NT2/D1 (cell line): ENCODE data around the gene SORBS1.

Experiments
- DNase-seq: peaks from one replicate; pipeline ENCODE4 v3.0.0-alpha.2; 2011; ENCODE audit warnings: low read depth, low spot score
- H3K27me3 ChIP-seq: 2 replicates; pipeline ENCODE4 v1.6.0; 2011; ENCODE audit warnings: mild to moderate bottlenecking; ENCODE audit not compliant: insufficient read length, insufficient read depth
- H3K36me3 ChIP-seq: 2 replicates; pipeline ENCODE4 v1.6.1; 2011; ENCODE audit warnings: mild to moderate bottlenecking, low read length, mixed read lengths; ENCODE audit not compliant: insufficient read depth, insufficient read length
- H3K4me1 ChIP-seq: 2 replicates; pipeline ENCODE4 v1.5.1; 2011; ENCODE audit not compliant: insufficient read depth, insufficient read length
- H3K4me3 ChIP-seq: 2 replicates; pipeline ENCODE4 v1.5.1; 2011; ENCODE audit warnings: low read depth; ENCODE audit not compliant: insufficient read length
- H3K9ac ChIP-seq: 2 replicates; pipeline ENCODE4 v1.6.0; 2011; ENCODE audit warnings: low read depth; ENCODE audit not compliant: insufficient read length
- H3K9me3 ChIP-seq: 2 replicates; pipeline ENCODE4 v1.5.1; 2011; ENCODE audit warnings: mild to moderate bottlenecking, low read length; ENCODE audit not compliant: insufficient read depth
- SUZ12 ChIP-seq: IDR thresholded peaks from 2 replicates; pipeline ENCODE4 v1.6.1; 2011; ENCODE audit not compliant: insufficient read length, insufficient read depth; ENCODE audit errors: extremely low read depth
- YY1 ChIP-seq: IDR thresholded peaks from 2 replicates; pipeline ENCODE4 v1.6.1; 2011; ENCODE audit not compliant: insufficient read length, insufficient read depth
- ZNF274 ChIP-seq: IDR thresholded peaks from 2 replicates; pipeline ENCODE4 v1.6.1; 2011; ENCODE audit warnings: mild to moderate bottlenecking, low read depth, low read length

Gene SORBS1

GRCh38 chr10:95411635-95412034, 149.5 kb downstream of the SORBS1 start:
- no peaks in the 10 kb centered on the region for H3K9me3 ChIP-seq
- no peaks in the 10 kb centered on the region for H3K4me1 ChIP-seq
- no peak for DNase-seq
- H3K4me3 ChIP-seq: no peak overlapping the region
- no peak overlapping the region for H3K9ac ChIP-seq
- H3K36me3 ChIP-seq: no peaks in the 10 kb centered on the region
- no peaks in the 10 kb centered on the region for H3K27me3 ChIP-seq
- no peak for TF ChIP-seq YY1
- no peak for TF ChIP-seq ZNF274

DNA sequence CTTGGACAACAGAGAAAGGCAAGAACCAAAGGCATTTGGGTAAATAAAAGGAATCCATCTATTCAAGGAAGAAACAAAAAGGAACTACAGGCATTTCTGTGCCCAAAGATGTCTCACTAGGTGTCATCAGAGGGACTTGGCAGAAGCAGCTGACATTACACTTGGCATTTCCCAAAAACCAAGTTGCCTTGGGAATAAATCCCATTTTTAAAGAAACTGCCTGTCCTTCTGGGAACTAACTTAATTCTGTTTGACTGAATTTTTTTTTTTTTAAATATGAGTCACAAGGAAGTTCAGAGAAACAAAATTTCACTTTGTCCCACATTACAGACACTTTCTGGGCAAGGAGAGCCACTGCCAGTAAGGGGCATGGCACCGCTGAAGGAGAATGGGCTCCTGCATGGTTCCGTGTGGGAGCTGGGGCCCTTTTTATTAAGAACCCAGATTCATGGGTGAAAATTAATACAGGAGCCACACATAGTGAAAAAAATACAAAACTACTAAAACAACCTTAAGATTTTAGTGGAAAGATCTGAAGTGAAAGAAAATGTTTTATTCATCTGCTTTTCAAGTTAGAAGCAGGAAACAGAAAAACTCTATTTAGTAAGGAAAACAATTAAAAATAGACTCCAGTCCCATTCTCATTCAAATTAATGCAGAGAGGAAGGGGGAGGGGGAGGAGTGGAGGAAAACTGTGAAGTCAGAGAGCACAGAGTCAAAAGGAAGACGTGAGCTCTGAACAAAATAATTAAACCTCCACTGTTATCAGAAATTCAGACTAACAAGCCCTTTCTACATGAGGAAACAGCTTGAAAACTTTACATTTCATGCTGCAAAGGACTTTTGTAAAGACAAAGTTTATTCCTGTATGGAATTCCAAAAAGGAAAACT, 151.9 kb downstream of the SORBS1 start:
- TF ChIP-seq YY1 (no peak), SUZ12 (no peak), ZNF274 (no peak)
- no peaks in the 10 kb centered on the region for H3K4me1 ChIP-seq
- no peaks in the 10 kb centered on the region for H3K9me3 ChIP-seq
- no peak overlapping the region for H3K9ac ChIP-seq
- no peak overlapping the region for H3K4me3 ChIP-seq
- DNase-seq: peak; percentile 18
- no peaks in the 10 kb centered on the region for H3K27me3 ChIP-seq
- peaks cover 6% of the 10 kb centered on the region for H3K36me3 ChIP-seq

DNA sequence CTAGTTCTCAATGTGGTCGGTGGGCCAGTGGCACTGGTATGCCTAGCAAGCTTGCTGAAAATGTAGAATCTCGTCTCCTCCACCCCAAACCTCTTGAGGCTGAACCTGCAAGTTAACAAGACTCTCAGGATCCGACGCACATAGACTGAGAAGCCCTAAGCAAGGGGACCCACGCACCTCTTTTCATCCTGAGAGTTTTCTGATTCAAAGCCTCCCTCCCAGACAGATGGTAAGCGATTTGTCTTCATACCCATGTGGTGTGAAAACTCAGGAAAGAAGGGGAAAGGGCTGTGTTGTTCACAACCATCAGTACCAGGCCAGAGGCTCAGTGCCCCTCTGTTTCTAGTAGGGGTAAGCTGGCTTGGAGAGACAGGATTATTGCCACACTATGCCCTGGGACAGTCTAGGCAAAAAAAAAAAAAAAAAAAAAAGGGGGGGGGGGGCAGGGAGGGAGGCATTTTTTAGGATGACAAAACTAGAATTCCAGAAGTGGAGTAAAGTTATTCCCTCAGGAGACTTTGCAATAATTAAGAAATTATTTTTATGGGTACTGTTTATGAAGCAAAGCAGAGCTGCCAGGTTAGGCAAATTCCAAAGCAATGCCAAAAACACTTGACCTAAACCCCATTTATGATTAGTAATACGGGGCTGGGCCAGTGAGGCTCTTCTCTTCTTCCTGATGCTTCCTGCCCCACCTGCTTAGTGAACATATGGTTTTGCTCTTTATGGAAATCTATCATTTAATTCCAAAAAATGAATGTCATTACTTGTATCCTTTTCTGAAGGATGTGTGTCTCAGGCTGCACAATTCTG, 152.8 kb downstream of the SORBS1 start:
- H3K27me3 ChIP-seq: no peaks in the 10 kb centered on the region
- H3K36me3 ChIP-seq: peaks cover 6% of the 10 kb centered on the region
- H3K9ac ChIP-seq: no peak overlapping the region
- DNase-seq: no peak
- H3K4me1 ChIP-seq: no peaks in the 10 kb centered on the region
- TF ChIP-seq SUZ12: no peak
- TF ChIP-seq ZNF274: no peak
- TF ChIP-seq YY1: no peak
- no peak overlapping the region for H3K4me3 ChIP-seq
- no peaks in the 10 kb centered on the region for H3K9me3 ChIP-seq

DNA sequence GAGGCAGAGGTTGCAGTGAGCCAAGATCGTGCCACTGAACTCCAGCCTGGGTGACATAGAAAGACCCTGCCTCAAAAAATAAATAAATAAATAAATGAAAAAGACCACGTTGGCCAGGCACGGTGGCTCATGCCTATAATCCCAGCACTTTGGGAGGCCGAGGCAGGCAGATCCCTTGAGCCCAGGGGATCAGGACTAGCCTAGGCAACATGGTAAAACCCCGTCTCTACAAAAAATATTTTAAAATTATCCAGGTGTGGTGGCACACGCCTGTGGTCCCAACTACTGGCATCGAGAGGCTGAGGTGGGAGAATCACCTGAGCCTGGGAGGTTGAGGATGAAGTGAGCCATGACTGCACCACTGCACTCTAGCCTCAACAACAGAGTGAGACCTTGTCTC, 153.6 kb downstream of the SORBS1 start:
- no peak overlapping the region for H3K9ac ChIP-seq
- peaks cover 6% of the 10 kb centered on the region for H3K36me3 ChIP-seq
- TF ChIP-seq ZNF274: no peak
- TF ChIP-seq YY1: no peak
- TF ChIP-seq SUZ12: no peak
- no peak overlapping the region for H3K4me3 ChIP-seq
- H3K9me3 ChIP-seq: no peaks in the 10 kb centered on the region
- no peak for DNase-seq
- H3K27me3 ChIP-seq: no peaks in the 10 kb centered on the region
- no peaks in the 10 kb centered on the region for H3K4me1 ChIP-seq

DNA sequence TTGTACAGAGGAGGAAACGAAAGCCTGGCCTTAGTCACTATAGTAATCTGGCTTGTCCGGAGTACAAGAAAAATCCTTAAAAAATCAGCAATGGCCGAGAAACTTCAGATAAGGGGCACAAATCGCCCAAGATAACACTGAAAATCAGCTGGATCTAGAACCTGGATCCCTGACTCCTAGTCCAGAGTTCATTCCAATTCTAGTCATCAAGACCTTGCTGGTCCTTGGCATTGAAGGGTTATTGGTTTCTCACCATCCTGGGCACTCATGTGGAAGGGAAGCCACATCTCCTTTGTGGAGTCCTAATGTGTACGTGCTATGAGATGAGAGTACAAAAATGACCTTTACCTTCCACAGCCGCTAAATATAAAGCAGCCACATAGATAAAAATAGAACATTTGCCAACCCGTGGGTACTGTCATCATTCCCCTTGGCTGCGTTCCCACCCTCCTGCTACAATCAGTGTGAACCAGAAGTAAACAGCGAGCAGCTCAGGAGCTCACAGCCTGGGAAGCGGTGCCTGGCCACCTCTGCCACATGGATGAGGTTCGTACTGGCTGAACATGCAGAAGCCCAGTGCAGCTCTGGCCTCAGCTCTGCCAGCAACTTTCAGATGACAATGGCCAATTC, 154.4 kb downstream of the SORBS1 start:
- Histone ChIP-seq H3K4me1 (no peaks in the 10 kb centered on the region), H3K4me3 (no peak overlapping the region), H3K27me3 (no peaks in the 10 kb centered on the region), H3K36me3 (peaks cover 6% of the 10 kb centered on the region), H3K9me3 (no peaks in the 10 kb centered on the region), H3K9ac (no peak overlapping the region)
- DNase-seq: no peak
- TF ChIP-seq ZNF274 (no peak), SUZ12 (no peak), YY1 (no peak)

DNA sequence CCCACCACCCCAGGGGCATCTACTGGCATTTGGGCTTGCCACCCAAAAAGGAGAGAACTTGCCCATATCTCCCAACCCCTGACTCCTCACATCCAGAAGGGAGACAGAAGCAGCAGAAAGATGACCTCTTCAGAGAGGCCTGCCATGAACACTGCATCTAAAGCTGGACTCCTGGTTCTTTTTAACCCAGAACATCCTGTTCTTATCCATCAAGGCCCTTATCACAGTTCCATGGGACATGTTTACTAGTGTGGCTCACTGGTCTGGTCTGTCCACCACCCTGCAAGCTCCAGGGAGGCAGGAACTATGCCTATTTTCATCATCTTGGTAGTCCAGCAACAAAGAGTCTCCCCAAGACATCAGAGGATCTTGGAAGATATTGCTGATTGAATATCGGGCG, 155.5 kb downstream of the SORBS1 start:
- no peak overlapping the region for H3K9ac ChIP-seq
- no peaks in the 10 kb centered on the region for H3K27me3 ChIP-seq
- H3K4me3 ChIP-seq: no peak overlapping the region
- no peak for DNase-seq
- no peaks in the 10 kb centered on the region for H3K4me1 ChIP-seq
- H3K9me3 ChIP-seq: no peaks in the 10 kb centered on the region
- TF ChIP-seq SUZ12 (no peak), YY1 (no peak), ZNF274 (no peak)
- peaks cover 6% of the 10 kb centered on the region for H3K36me3 ChIP-seq

DNA sequence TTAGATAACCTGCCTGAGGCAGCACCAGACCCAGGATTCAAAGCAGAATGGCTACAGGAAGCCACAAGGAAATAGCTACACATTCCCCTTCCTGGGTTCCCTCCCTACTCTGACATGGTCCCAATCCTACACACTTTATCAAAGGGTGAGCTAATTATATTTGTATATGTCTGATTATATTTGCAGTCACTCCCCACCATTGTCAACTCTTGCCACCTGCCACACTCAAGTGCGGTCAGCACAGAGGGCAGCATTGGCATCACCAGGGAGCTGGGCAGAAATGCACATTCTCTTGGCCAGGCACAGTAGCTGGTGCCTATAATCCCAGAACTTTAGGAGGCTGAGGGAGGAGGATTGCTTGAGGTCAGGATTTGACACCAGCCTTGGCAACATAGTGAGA, 156.3 kb downstream of the SORBS1 start:
- no peak overlapping the region for H3K9ac ChIP-seq
- no peak overlapping the region for H3K4me3 ChIP-seq
- no peaks in the 10 kb centered on the region for H3K27me3 ChIP-seq
- peaks cover 6% of the 10 kb centered on the region for H3K36me3 ChIP-seq
- H3K4me1 ChIP-seq: no peaks in the 10 kb centered on the region
- no peaks in the 10 kb centered on the region for H3K9me3 ChIP-seq
- no peak for DNase-seq
- TF ChIP-seq SUZ12 (no peak), YY1 (no peak), ZNF274 (no peak)
